A673 (cell line): Measurements from ENCODE around the gene COMMD10. TPM values are rescaled to one million over a fixed set of nuclear protein-coding genes. Genes with fewer than 3 reads are reported as not detected.

Source experiments
- BruUV-seq: library from RNA; stranded (reverse); fragments of 400-500 nt; replicated peaks from 2 replicates; lab custom pipeline; 2021; lab: Mats Ljungman, UMichigan
- CTCF ChIA-PET: fragments of 300-600 bp; sonication (Branson Sonifier 250); formaldehyde crosslinking; loops from one replicate; lab custom pipeline; 2022; ENCODE audit warnings: antibody characterized with exemption; lab: Charles Lee
- POLR2A ChIA-PET: fragments of 300-600 bp; sonication (Branson Sonifier 250); formaldehyde crosslinking; loops from one replicate; lab custom pipeline; 2022; ENCODE audit warnings: antibody characterized with exemption; ENCODE audit not compliant: low non-redundant PET; lab: Charles Lee
- DNase-seq: peaks from one replicate; pipeline ENCODE4 v3.0.0-alpha.2; 2015; ENCODE audit warnings: low spot score
- H3K27ac ChIP-seq: fragments of 200-600 bp; sonication (generic); 2 replicates; pipeline ENCODE4 v1.5.1; 2016; ENCODE audit warnings: mixed run types, low read depth, mild to moderate bottlenecking, mixed read lengths, antibody characterized with exemption, low read length; ENCODE audit not compliant: poor library complexity, severe bottlenecking
- H3K27me3 ChIP-seq: fragments of 200-600 bp; sonication (generic); replicated peaks from 2 replicates; pipeline ENCODE4 v1.6.1; 2017; ENCODE audit warnings: mixed run types, low read depth, mild to moderate bottlenecking, mixed read lengths, antibody characterized with exemption, low read length; ENCODE audit not compliant: insufficient read depth, poor library complexity
- H3K36me3 ChIP-seq: fragments of 200-600 bp; sonication (generic); 2 replicates; pipeline ENCODE4 v1.6.1; 2016; ENCODE audit warnings: mixed run types, mild to moderate bottlenecking, mixed read lengths, antibody characterized with exemption, low read length; ENCODE audit not compliant: insufficient read depth, poor library complexity, severe bottlenecking
- H3K4me1 ChIP-seq: fragments of 200-600 bp; sonication (generic); 2 replicates; pipeline ENCODE4 v1.6.1; 2017; ENCODE audit warnings: mixed run types, mild to moderate bottlenecking, mixed read lengths, antibody characterized with exemption, low read length; ENCODE audit not compliant: insufficient read depth, poor library complexity, severe bottlenecking
- H3K4me3 ChIP-seq: fragments of 200-600 bp; sonication (generic); 2 replicates; pipeline ENCODE4 v1.5.1; 2016; ENCODE audit warnings: low read depth, mixed run types, mild to moderate bottlenecking, mixed read lengths, low read length; ENCODE audit not compliant: poor library complexity, severe bottlenecking
- H3K9me3 ChIP-seq: fragments of 200-600 bp; sonication (generic); 2 replicates; pipeline ENCODE4 v1.6.1; 2016; ENCODE audit warnings: mixed run types, low read depth, mild to moderate bottlenecking, mixed read lengths, antibody characterized with exemption, low read length; ENCODE audit not compliant: poor library complexity, severe bottlenecking
- CTCF ChIP-seq: fragments of 300-800, 200-600 bp; sonication (generic); conservative IDR thresholded peaks from 2 replicates; pipeline ENCODE4 v1.5.1; 2017; ENCODE audit warnings: low read depth, mild to moderate bottlenecking, antibody characterized with exemption, low read length, moderate library complexity, mixed read lengths
- EZH2 ChIP-seq: fragments of 200-600 bp; sonication (generic); IDR thresholded peaks from 2 replicates; pipeline ENCODE4 v1.6.1; 2017; ENCODE audit warnings: borderline replicate concordance, low read depth, mild to moderate bottlenecking, mixed read lengths, antibody characterized with exemption, low read length; ENCODE audit not compliant: poor library complexity, severe bottlenecking
- intact Hi-C: fragments of 100-400 bp; cut with micrococcal nuclease; formaldehyde crosslinking; loops from one replicate; pipeline ENCODE4 v1.10.0; 2022; ENCODE audit not compliant: unreplicated experiment
- total RNA-seq: library from RNA; stranded (reverse); gene quantifications from 2 replicates; pipeline ENCODE4 v1.2.3, GENCODE V29; 2021

Gene COMMD10
- total RNA-seq, 1 experiment from 2014 or later, result 36.5 TPM

- H3K27ac ChIP-seq, result no peak overlapping the region
- no peaks in the 10 kb centered on the region for H3K27me3 ChIP-seq
- no peaks in the 10 kb centered on the region for H3K9me3 ChIP-seq
- ChIA-PET POLR2A (no interaction called here), CTCF (no interaction called here)
- no peak for DNase-seq
- no peak overlapping the region for H3K4me3 ChIP-seq
- H3K4me1 ChIP-seq, result no peaks in the 10 kb centered on the region
- TF ChIP-seq EZH2, result no peak
- TF ChIP-seq CTCF, result no peak
- intact Hi-C loops, result no loop called here
- BruUV-seq, result no TSS peak
- no peaks in the 10 kb centered on the region for H3K36me3 ChIP-seq
Measured at GRCh38 chr5:116038817-116039216, 46.0 kb upstream of the COMMD10 start.

GRCh38 chr5:116042375-116042774, 42.5 kb upstream of the COMMD10 start:
- TF ChIP-seq CTCF, result no peak
- no peak for TF ChIP-seq EZH2
- intact Hi-C loops, result no loop called here
- ChIA-PET CTCF (no interaction called here), POLR2A (no interaction called here)
- Histone ChIP-seq H3K4me1 (no peaks in the 10 kb centered on the region), H3K36me3 (no peaks in the 10 kb centered on the region), H3K9me3 (no peaks in the 10 kb centered on the region), H3K4me3 (no peak overlapping the region), H3K27ac (no peak overlapping the region), H3K27me3 (no peaks in the 10 kb centered on the region)
- no peak for DNase-seq
- BruUV-seq, result no TSS peak

GRCh38 chr5:116044073-116044472, 40.8 kb upstream of the COMMD10 start:
- BruUV-seq, result no TSS peak
- TF ChIP-seq EZH2 (no peak), CTCF (no peak)
- H3K27me3 ChIP-seq, result no peaks in the 10 kb centered on the region
- DNase-seq, result no peak
- intact Hi-C loops, result no loop called here
- CTCF ChIA-PET, result interaction anchor here (0.6 kb wide), 1 partner anchor 25 kb away, joined by 4 read pairs; no protein-coding TSS in a partner anchor
- POLR2A ChIA-PET, result no interaction called here
- no peaks in the 10 kb centered on the region for H3K9me3 ChIP-seq
- H3K4me1 ChIP-seq, result no peaks in the 10 kb centered on the region
- no peak overlapping the region for H3K27ac ChIP-seq
- H3K36me3 ChIP-seq, result no peaks in the 10 kb centered on the region
- no peak overlapping the region for H3K4me3 ChIP-seq
